HG03196 (cell line): Measurements from ENCODE around the gene GALNT18.

Source experiments
- ATAC-seq: cut with Tn5 transposase; IDR thresholded peaks from one replicate; pipeline ENCODE4 v1.9.1; 2021; ENCODE audit not compliant: unreplicated experiment

The GALNT18 gene

DNA sequence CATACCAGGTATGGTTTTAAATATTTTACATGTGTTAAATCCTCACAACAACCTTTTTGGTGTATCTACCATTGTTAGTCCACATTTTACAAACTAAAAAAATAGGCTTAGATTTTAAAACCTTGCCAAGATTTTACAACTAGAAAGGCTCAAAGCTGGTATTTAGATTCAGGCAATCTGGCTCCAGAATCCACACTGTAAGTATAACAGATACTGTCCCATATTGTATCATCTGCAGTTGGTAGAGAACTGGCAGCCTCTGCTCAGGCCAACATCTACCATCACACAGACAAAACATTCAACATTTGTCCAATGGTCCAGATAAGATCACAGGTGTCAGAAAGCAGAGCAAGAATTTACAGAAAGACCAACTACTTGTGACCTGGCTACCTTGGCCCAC, 299.7 kb downstream of the GALNT18 start:
- no peak for ATAC-seq

GRCh38 chr11:11320825-11321224, 301.0 kb downstream of the GALNT18 start:
- ATAC-seq, result no peak

DNA sequence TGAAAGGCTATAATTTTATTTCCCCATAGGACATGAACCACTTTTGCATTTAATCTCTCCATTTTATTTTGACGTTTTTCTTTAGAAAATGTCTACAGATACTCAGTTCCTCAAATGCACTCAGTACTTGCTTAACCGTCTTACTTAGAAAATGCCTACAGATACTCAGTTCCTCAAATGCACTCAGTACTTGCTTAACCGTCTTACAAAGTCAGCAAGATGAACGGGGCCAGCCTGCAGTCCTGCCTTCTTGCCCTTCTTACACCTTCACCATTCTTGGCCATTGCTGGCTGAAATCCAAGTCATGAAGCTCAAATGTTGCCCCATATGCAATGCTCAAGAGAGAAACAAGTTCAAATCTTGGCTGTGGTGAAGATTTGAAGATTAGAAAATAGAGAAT, 302.8 kb downstream of the GALNT18 start:
- ATAC-seq, result no peak

GRCh38 chr11:11318461-11318860, 303.3 kb downstream of the GALNT18 start:
- no peak for ATAC-seq

DNA sequence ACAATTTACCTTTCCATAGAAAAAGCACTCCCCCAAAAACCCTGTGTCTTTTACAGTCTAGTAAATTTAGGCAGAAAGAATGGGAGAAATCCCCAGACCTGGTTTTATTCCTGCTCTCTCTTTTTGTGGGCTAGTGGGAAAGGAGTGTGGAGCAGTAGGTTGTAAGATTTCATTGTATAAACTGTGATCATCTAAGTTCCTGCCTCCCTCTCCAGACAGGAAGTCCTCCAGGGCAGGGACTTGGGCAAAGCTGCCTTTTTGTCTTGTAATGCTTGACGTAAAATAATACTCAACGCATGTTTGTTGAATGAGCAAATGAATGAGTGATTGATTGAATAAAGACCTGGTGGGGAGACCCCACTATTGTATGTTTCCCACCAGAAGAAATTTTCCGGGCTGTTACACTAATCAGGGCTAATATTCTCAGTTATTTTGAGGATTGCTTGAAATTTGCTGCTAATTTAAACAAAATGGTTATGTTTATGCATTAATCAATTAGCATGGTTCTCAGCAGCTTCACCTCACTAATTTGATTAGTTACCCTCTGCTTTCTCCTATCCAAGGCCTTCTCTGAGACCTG, 305.1 kb downstream of the GALNT18 start:
- no peak for ATAC-seq

- no peak for ATAC-seq
These were observed 307.7 kb downstream of the GALNT18 start for GRCh38 chr11:11313902-11314692.

- no peak for ATAC-seq
These were observed 308.4 kb downstream of the GALNT18 start for GRCh38 chr11:11313426-11313825.

DNA sequence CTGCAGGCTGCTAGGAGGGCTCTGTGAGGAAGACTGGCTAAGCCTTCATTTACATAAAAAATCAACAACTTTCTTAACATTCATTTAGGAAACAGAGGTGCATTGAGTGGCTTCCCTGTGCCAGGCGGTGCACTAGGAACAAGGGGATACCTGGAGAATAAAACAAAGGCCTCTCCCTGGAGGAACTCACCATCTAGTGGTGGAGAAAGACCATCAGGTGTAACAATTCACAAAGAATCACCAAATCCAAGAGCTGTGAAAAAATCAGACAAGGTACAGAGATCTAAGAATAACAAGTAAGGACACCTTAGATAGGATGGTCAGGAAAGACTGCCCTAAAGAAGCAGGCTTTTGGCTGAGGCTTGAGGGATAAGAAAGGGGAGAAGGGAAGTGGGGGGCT, 309.1 kb downstream of the GALNT18 start:
- ATAC-seq, result no peak

DNA sequence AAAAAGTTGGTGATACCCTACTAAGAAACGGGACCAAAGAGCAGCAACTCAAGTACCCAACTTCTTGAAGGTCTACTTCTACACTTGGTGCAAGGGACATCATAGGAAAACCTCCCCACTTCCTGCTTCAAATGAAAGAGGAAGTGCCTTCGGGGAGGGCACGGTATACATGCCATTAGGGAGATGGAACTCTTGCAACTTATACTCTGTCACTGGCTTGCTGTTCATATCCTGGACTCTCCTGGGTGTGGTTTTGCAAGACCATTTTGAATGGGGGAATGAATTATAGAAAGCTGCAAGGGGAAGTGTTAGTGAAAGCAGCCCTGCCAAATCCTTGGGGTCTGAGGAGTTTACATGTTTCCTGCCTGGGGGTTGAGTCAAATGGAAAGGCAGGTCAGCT, 310.6 kb downstream of the GALNT18 start:
- no peak for ATAC-seq

DNA sequence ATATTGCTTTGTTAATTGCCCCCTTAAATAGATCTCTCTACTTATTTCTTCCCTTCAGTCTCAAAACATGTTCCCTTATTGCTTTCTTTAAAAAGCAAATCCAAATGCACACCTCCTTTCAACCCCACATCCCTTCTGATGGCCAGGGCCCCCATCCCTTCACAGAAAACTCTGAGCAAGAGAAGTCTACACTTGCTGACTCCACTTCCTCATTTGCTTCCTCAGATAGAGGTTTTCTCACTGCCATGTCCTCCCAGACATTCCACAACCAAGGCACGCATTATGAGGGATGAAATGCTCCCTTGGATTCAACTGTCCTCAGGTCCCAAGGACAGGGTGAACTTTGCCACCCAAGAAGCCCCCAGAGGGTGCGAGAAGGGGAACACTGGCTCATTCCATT, 311.9 kb downstream of the GALNT18 start:
- ATAC-seq, result no peak

- ATAC-seq, result no peak
These were observed 313.6 kb downstream of the GALNT18 start for GRCh38 chr11:11308249-11308648.

DNA sequence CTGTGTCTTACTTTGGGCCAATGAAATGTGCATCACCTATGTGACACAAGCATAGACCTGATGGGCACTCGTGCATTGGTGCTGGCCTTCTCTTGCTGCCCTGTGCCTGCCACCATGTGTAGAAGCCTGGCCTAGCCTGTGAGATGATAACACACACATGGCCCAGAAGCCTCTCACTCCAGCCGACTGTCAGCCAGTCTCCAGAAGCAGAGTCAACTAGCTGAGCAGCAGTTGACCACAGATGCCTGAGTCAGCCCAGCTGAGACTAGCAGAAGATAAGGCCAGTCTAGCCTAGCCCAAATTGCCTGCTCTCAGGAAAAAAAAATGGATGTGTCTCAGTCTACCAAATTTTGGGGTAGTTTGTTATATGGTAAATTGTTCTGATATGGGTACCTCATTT, 314.9 kb downstream of the GALNT18 start:
- no peak for ATAC-seq

DNA sequence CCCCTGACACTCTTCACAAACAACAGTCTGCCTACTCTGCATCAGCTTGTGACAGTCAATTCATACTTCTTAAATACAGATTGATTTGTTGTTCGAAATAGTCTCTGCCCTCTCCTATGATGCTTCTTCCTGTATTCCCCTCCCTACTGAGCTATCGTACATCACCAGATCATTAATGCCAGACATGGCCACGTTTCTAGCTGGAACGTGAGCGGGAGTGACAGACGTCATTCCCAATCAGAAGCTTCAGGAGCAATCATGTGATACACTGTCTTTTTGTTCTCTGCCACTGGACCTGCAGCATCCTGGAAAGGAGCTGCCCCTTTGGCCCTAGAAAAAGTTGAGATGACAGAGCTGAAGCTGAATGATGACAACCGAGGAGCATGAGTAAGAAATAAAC, 317.3 kb downstream of the GALNT18 start:
- ATAC-seq, result no peak

DNA sequence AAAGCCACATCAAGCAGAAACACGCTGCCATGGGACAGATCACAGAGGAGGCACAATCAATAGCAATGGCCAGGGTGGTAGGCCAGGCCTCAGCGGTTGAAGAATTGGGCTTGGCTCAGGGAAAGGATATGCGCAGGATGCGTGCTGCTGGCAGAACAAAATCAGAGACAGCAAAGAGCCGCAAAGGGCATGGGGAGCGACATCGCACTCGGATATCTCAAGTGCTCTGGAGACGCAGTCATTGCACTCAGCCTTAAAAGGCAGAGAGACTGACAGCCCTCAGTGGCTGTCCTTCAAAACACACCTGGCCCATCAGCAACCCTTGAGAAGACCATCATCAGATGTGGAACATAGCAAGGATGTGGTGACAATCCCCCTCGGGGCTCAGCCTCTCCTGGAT, 319.2 kb downstream of the GALNT18 start:
- no peak for ATAC-seq

- ATAC-seq, result no peak
These were observed 320.6 kb downstream of the GALNT18 start for GRCh38 chr11:11301212-11301611.

DNA sequence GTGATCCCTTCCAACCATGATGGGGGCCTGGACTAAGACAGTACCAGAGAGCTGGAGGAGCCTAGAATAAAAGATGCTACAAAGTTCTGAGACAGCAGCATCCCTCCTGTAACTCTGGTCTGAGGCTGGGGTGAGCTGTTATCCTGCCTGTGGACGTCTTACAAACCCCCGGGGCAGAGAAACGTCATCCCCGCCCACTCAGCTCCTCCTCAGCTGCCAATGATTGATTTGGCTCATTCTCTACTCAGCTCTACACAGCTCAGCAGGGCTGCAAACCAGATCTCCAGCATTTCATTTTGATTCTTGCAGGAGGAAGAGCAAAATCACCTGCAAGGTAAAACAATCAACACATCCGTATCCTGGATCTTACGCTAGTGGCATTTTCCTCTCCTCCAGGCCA, 324.2 kb downstream of the GALNT18 start:
- ATAC-seq, result no peak

DNA sequence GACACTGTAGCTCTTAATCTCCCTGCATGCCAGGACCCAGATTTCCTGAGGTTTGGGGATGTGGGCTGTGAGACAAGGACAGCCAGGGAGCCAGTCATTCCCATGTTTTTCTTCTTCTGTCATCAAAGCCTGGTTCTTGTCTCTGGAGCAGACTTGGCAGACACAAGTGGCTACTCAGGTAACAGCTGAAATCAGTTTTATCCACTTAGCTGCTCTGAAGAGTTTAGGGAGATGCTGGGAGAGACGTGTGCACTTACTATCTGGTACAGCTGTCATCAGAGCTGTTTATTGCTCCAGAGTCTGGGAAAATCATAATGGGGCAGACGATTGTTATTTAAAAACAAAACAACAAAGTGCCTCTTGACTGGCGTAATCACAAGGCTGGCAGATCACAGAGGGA, 325.4 kb downstream of the GALNT18 start:
- ATAC-seq, result no peak

DNA sequence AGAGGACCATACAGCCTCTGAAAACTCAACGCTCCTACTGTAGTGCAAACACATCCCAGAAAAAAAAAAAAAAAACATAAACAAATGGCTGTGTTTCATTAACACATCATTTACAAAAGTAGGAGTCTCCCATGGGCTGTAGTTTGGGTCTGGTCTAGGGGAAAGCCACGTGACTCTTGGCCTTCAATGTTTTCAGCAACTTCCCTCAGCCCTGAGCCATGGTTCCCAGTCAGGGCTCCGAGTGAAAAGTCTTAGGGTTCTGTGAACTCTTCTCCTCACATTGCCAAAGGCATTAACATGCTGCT, 327.3 kb downstream of the GALNT18 start:
- no peak for ATAC-seq

- ATAC-seq, result no peak
These were observed 327.8 kb downstream of the GALNT18 start for GRCh38 chr11:11293798-11294550.

DNA sequence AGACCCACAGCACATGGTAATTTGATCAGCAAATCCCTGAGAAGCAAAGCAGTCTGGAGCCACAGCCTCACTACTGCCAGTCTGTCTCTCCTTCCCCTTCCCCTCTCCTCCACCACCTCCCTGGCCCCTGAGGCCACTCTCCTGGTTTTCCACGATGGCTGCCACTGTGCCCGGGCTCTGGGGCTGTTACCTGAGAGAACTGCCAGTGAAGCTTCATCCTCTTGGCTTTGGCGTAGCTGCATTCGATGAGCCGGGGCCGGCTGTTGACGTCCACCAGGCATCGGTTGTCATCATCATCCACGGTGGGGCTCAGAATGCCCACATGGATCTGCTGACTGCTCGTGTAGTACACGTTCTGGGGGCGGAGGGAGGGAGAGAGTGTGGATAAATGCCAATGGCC, 329.0 kb downstream of the GALNT18 start:
- ATAC-seq, result no peak

DNA sequence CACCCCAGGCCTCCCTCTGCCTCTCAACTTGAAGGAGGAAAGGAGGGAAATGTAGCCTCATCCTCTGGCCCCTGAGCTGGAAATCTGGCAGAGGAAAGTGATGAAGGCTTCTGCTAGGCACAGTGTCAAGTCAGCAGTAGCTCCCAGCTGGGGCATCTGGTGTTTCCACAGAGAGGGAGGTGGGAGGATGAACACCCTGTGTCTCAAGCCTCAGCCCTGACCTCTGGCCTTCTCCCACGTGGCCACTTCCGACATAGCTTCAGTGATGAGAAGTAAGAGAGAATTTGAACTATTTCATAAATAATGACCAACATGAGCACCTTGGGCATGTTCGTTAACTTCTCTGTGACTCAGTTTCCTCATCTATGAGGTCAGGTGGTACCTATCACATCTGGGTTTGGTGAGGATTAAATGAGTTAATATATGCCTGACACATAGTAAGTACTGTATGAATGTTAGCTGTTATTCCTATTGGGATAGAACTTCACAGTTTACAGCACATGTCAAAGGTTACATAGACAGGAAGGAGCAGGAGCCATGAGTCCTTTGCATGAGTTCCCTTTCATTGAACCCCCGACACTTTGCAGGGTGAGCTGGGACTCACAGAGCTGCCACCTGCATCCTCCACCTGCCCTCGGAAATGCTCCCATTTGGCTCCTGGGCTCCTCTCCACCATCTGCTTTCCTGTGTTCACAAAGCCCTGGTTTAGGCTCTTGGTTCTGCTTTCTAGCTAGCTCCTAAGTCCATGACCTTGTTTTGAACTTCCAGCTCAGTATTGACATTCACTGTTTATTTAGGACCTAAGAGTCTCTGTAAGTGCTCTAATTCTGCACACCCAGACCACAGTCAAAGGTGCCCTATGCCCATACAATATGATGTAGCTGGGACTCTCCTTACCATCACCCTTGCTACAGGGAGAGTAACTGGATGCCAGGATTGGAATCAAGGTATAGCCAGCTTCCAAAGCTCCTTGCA, 330.5 kb downstream of the GALNT18 start:
- no peak for ATAC-seq
